ENCODE results near the gene TTLL10.

TTLL10 gene

DNA sequence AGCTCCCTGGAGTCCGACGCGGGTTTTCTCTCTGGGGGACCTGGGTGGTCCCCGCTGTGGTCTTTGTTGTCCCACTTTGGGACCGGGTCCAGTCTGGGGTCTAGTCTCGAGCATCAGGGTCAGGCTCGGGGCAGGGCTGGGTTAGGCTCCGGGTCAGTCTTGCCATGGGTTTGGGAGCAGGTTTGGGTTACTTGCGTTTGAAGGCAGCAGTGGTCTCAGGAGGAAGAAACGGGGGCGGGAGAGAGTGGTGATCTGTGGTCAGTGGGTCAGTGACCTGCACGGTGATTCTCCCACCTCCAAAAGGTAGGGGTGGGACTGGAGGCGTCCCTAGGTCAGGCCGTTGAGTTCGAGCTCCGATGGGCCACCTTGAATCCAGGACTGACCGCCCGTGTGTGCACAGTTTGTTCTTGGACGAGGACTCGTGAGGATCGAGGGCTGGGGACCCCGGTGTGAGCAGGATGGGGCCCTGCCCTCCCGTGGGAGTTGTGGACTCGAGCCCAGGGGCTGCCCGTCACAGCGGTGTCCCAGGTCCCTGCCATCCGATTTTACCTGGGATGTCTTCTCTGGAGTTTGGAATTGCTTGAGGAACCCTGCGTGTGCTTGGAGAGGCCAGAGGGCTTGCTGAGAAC is 60.6 kb downstream of the TTLL10 start:
- no peak for DNase-seq (ENCODE audit: low read depth in 3 of 3, low spot score in 1 of 3)

DNA sequence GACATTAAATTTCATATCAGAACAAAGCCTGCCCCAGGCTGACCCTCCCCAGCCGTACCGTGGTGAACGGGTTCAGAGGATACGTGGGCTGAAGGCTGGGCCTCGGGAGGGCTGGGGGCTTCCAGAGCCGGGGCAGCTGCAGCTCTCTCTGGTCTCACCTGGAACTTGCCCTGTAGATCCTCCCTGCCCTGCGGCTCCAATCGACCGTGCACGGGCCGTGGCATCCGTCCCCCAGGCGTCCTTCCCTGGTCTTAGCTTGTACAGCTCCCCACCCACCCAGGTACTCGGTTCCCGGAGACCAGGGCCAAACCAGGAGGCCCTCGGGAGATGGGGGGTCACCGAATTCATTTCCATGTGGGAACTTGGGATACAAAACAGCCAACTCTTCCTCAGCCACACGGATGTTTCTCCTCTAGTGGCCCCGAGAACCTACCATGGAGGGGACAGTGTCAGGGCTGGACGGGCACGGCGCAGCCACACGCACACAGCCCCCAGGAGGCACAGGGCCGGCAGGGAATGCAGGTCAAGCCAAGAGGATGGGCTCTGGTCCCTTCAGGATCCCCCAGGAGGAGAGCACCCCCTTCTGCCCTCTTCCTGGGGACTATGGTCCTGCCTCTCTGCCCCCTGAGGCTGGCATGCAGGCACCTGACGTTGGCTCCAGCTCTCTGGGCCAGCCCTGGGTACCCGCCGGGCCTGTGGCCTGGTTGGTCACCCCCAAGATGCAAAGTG is 61.5 kb downstream of the TTLL10 start:
- no peak for DNase-seq (ENCODE audit: low read depth in 3 of 3, low spot score in 1 of 3)

DNA sequence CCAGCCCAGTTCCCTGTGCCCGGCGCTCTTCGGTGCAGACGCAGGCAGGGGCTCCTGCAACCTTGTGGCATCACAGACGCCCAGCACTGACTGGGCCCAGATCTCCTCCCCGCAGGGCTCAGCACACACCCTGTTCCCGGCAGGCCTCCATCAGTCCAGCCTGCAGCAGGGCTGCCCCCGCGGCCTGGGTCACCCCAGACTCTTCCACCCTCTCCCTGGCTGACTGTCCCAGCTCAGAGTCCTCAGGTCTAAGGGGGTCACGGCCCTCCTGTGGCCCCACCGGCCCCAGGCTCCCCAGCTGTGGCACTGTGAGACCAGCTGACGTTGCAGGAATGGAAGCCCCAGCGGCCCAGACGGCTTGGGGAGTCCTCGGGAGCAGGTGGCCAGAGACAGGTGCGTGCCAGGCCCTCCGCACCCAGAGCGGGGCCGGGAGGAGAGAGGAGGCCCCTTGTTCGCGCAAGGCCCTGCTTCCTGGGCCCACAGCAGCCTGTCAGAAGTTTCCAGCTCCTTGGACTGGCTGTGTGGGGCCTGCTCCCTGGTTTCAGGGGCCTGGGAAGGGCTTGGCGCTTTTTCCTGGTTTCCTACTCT is 62.6 kb downstream of the TTLL10 start:
- no peak for DNase-seq (ENCODE audit: low read depth in 3 of 3, low spot score in 1 of 3)

DNA sequence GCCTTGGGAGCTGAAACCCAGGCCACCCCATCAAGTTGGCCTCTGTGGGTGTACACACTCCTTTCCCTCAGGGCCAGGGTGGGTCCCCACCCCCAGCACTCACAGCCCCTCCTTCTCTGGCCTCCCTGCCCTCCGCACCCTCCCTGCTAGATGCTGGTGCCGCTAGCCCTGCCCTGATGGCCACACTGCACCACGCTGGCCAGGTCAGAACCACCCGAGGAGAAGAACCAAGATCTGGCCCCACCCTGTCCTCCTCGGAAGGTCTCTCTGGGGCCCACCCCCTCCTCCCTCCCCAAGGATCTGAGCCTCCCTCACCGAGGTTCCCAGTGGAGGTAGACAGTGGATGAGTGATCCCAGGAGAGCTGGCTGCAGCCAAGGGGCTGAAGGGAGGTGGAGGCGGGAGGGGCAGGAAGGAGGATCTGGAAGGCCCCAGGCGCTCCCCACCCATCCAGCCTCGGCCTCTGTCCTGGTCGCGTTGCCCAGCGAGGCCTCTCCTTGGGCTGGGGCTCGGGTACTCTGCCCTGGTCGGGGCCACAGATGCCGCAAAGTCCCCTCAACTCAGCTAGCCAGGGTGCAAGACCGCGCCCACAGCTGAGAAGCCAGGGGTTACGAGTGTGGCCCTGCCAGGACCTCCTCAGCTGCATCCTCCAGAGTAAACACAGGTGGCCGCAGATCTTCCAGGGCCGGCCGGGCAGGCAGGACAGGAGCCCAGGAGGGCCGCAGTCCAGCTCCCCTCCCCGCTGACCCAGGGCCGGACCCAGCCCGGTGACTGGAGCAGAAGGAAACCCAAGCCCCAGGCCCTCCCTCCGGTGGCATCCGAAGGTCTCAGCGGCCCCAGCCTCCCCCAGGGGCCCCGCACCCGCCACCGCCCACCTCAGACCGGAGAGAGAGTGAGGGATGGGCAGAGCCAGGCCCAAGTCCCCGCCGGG is 63.5 kb downstream of the TTLL10 start:
- no peak for DNase-seq (ENCODE audit: low read depth in 3 of 3, low spot score in 1 of 3)

DNA sequence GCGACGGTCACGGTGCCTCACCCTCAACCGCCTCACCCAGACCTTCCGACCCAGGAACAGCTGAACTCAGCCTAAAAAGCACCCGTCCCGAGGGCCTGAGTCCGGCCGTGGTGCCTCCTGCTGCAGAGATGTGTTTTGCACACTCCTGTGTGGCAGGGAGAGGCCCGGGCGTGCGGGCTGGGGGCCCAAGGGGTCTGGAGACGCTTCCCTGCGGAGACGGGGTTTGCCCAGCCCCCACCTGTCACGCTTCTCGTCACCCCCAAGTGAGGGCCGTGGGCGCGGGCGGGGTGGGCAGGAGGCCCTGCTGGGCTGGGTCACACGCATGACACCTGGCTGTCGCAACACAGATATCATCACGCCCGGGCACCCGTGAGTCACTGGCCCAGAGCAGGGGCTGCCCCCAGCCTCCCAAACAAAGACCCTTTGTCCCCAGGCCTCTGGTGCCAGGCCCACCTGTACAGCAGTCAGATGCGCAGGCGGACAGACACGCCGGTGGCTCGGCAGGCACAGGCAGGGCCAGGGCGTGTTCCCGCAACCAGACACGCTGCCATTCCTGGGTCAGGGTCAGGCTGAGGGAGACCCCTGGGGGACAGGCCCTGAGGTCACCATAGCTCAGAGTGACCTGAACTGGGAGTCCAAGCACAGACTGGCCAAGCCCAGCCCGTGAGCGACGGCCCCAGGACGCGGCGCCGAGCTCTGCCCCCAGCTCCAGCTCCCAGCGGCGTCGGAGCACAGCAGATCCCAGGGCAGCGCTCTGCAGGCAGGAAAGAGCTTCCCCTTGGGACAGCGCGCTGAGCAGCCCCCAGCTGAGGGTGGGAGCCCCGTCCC is 64.4 kb downstream of the TTLL10 start:
- DNase-seq (ENCODE audit: low read depth in 3 of 3, low spot score in 1 of 3) = no peak

DNA sequence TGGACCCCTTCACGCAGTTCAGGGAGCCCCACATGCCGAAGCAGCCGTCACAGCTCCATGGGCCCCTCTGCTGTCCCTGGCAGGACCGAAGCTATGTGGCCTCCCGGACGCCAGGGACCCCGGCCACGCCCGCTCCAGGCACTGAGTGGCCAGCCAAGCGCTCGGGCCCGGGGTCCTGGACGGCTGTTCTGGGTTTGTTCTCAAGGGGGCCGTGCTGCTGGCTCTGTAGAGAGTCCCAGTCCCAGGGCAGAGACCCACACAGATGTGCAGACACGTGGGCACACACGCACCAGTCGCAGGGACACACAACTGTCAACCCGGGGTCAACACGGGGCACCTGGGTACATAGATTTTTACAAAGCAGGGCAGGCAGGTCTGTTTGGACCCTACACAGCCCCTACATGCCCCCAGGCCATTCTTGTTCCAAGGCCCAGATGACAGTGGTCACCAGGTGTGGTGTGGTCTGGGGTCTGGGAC is 65.1 kb downstream of the TTLL10 start:
- no peak for DNase-seq (ENCODE audit: low read depth in 3 of 3, low spot score in 1 of 3)

DNA sequence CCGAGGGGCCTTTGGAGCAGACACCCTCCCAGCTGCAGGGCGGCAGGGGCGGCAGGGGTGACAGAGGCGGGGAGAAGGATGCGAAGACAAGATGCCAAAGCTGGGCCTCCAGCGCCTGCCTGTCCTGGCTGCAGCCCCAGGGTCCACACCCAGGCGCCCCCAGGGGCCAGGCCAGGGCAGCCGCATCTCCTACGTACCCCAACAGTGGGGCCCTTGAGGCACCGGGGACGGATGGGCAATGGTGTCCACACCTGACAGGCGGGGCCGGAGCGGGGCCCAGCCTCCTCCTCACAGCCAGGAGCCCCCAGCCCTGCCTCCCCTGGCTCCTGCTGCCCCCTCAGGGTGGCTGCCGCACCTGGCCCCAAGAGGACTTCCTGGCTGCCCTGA is 65.5 kb downstream of the TTLL10 start:
- DNase-seq (ENCODE audit: low read depth in 3 of 3, low spot score in 1 of 3) = no peak

DNA sequence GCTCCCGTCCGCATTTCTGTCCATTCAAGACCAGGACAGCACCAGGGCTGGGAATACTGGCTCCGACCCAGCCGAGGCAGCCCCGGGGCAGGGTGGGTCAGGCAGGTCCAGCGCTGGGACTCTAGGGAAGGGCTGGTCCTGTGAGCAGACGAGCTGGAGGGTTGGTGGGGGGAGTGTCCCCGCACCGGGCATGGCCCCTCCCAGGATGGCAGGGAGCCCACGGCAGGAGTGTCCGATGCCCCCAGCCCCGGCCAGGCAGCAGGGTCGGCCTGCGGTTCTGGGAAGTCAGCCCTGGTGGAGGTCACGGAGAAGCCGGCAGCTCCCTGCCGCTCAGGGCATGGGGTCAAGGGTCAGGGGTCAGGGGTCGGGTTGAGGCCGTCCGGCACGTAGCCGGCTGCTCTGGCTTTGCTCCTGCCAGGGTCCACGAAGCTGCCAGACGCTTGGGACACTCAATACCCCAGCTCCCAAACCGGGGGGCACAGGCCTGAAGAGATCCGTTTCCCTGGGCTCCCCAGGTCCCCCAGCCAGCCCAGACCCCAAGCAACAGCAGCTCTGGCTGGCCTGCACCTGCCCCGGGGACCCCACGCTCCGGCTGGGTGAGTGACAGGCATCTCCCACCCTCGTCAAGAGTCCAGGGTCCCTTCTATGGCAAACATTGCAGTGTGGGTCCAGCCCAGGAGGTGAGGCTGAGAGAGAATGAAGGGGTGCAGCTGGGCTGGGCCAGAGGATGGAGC is 66.1 kb downstream of the TTLL10 start:
- no peak for DNase-seq (ENCODE audit: low read depth in 3 of 3, low spot score in 1 of 3)

DNA sequence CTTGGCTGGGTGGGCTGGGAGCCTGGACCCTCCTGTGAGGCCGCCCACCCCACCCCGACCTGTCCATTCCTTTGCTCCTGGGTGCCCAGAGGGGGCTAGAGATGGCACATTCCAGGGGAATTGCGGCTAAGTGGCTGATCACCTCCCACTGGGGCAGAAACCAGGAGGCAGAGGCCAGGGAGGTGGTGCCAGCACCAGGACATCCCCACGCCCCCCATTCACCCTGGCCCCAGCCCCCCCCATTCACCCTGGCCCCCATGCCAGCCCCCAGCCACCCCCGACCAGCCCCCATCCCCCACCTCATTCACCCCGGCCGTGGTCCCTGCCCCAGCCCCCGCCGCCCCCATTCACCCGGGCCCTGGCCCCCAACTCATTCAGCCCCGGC is 66.7 kb downstream of the TTLL10 start:
- no peak for DNase-seq (ENCODE audit: low read depth in 3 of 3, low spot score in 1 of 3)

DNA sequence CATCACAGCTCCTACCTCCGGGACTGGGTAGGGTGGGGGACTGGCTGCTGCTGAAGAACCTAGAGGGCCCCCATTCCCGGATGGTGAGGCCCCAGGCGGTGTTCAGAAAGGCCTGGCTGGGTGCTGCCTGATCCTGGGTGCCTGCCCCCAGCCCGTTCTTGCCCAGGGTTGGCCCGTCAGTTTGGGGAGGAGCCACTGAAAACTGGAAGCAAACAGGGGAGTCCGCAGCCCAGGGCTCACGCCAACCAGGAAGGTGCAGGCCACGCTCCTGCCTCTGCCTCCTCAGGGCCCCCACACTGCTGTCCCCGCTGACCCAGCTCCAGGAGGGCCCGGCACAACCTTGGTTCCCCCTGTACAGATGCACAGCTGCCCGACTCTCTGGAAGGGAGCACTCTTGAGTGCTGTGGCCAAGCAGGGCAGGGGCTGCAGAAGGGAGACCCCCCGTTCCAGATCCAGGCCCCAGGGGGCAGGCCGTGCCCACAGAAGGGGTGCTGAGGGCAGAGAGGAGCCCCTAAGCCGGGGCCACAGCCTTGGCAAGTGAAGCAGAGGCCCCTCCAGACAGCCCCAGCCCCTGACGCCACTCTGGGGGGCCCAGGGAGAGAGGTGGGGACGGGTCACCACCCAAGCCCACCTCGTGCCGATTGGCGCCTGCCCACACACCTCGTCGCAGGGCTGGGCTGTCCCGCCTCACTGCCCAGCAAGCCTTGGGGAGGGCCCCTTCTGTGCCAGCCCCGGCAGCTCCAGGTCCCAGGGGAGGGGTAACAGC is 67.3 kb downstream of the TTLL10 start:
- DNase-seq (ENCODE audit: low read depth in 3 of 3, low spot score in 1 of 3) = no peak

DNA sequence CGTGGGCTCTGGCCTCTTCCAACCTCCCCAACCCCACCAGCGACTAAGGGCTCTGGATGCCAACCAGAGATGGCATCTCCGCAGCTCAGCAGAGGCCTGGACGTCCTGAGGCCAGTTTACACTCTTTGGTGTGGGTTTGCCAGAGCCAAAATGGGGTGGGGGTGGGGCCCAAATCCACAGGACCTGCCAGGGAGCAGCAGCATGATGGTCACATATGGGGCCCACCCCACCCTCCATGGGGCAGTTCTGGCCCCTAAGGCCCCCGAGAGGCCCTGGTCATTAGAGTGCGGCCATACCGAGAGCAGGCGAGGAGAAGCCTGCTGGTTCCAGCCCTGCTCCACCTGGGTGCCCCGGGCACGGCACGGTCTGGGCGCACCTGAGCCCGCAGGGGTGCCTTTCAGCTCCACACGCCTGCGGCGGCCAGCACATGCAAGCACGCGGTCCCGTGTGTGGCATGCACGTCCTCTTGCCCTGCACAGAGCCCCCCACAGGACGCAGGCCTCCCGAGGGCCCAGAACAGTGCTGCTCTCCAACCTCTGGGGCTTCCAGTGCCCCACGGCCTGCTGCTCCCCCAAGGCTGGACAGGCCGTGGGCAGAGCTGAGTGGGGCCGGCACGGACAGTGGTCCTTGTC is 68.0 kb downstream of the TTLL10 start:
- no peak for DNase-seq (ENCODE audit: low read depth in 3 of 3, low spot score in 1 of 3)

DNA sequence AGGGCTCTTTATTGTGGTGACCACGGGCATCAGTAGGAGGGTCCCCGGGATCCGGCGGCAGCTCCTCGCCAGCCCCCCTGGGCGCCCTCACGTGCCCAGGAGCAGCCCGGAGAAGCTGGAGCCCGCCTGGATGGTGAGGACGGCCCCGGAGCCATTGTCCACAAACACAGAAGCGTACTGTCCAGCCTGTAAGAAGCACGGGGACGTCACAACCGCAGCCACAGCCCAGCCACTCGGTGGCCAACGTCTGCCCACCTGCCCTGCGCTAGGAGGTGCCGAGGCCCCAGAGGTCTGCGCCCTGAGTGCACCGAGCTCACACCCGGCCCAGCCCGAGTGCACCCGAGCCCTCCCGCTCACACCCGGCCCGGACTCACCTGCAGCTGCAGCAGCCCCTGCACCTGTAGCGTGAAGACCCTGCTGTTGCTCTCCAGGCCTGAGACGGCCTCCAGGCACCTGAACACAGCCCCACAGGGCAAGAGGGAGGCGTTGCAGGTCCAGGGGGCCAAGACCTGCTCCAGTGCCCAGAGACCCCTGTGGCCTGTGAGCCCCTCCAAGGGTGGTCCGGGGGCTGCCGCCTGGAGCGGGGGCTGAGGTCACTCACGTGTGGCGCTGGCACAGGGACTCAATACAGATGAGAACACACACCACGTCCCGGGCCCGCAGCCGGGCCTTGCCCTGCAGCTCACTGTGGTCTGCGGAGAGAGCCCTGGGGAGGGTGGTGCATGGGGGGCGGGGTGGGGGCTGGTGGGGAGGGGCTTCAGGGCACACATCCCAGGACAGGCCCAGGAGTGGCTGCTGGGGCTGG is 69.0 kb downstream of the TTLL10 start:
- DNase-seq (ENCODE audit: low read depth in 3 of 3, low spot score in 1 of 3) = no peak

DNA sequence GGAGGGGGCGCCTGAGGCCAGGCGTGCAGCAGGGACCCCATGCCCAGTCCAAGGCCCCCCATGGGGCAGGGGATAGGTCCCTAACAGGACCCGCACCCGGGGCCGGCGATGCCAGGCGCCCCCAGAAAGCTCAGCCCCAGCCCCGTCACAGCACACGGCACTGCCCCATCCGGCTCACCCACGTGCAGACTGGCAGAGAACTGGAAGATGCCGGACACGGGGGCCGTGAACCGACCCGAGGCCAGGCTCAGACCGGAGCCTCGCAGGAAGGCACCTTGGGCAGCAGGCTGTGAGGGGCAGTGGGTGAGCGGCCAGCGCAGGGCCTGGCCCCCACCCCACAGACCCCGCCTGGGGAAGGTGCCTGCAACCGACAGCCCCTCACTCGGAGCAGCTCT is 69.6 kb downstream of the TTLL10 start:
- DNase-seq (ENCODE audit: low read depth in 3 of 3, low spot score in 1 of 3) = no peak

DNA sequence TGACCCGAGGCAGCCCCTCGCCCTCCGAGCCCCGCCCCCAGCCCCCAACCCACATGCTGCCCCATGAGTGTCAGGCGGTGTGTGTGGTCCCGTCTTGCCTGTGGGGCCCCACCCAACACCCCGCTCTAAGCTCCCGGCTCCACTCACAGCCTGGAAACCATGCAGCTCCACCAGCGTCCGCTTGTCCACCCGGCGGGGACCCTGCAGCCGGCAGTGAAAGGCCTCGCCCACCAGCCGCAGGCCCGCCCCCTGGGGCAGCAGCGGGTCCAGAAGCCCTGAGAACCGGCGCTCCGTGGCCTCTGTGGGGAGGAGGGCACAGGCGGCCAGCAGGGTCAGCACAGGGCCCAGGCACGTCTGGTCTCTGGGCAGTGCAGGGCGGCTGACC is 70.1 kb downstream of the TTLL10 start:
- DNase-seq (ENCODE audit: low read depth in 3 of 3, low spot score in 1 of 3) = no peak

DNA sequence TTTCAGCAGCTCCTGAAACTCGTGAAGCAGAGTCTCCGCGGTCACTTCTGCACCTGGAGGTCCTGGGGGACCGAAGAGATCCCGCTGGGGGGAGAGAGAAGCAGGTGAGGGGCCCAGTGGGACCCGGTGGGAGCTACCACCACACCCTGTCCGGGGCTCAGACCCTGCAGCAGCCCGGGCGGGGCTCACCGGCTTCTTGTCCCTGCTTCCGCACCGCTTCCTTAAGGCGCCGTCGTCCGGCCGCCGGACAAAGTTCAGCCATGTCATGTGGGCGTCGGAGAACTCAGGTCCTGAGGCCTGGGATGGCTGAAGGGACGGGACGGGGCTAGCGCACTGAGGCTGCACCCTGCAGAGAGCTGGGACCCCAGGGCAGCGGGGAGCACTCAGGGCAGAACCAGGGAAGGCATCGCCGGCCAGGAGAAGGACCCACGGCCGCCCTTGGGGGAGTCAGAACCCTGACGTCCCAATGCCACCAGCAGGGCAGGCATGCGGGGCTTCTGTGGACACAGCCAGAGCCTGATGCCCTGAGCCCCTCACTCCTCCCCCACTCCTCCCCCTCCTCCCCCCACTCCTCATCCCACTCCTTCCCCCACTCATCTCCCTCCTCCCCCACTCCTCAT is 70.6 kb downstream of the TTLL10 start:
- no peak for DNase-seq (ENCODE audit: low read depth in 3 of 3, low spot score in 1 of 3)

DNA sequence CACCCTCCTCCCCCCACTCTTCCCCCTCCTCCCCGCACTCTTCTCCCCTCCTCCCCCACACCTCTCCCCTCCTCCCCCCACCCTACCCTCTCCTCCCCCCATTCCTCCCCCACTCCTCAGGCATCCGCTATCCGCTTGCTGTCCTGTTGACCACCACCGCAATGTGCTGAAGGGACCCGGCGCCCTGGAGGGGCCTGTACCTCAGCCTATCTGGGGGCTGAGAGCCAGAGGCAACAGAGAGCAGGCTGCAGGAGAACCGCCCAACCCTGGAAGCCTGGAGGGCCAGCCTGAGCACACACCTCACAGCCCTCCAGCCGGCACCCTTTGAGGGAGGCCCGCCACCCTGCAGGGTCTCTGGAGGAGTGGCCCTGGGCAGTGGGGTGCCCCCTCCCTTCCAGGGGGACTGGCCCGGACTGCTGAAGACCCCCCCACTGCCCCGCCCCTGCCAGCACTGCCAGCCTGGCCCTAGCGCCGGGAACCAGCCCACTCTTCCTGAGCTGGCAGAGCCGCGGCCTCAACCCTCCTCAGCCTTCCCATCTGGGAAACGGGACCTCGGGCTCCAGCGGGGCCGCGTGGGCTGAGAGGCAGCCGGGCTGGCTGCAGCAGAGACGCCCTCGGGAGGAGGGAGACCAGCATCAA is 71.6 kb downstream of the TTLL10 start:
- DNase-seq (ENCODE audit: low read depth in 3 of 3, low spot score in 1 of 3) = no peak
